Stimulated activated memory B cell treated with anti-CD40 and anti-IgM and Interleukin-4, amounts not matched to agents 10 μg/mL and 1 μg/mL and 100 μg/mL, for 72 hours (primary cell): Measurements from ENCODE around the gene MICB.
A peak's percentile ranks its signal among the peaks of the same experiment; 100 is the strongest.

Experiments used
- ATAC-seq: fragments of 150-1000 bp; cut with Tn5 transposase; 2 replicates; pipeline ENCODE4 v1.10.0; 2021
- H3K27ac Mint-ChIP-seq: one replicate; pipeline ENCODE4 v1.8.0; 2022; ENCODE audit warnings: mild to moderate bottlenecking, mixed read lengths
- H3K27me3 Mint-ChIP-seq: one replicate; pipeline ENCODE4 v1.8.0; 2022; ENCODE audit warnings: mixed read lengths
- H3K36me3 Mint-ChIP-seq: one replicate; pipeline ENCODE4 v1.8.0; 2022; ENCODE audit warnings: mixed read lengths
- H3K4me1 Mint-ChIP-seq: one replicate; pipeline ENCODE4 v1.8.0; 2022; ENCODE audit warnings: mixed read lengths
- H3K4me3 Mint-ChIP-seq: one replicate; pipeline ENCODE4 v1.8.0; 2022; ENCODE audit warnings: mild to moderate bottlenecking, moderate library complexity, mixed read lengths
- H3K9me3 Mint-ChIP-seq: one replicate; pipeline ENCODE4 v1.8.0; 2022; ENCODE audit warnings: mixed read lengths

The MICB gene

GRCh38 chr6:31521835-31522234 is 23.9 kb downstream of the MICB start:
- no peaks in the 10 kb centered on the region for H3K36me3 Mint-ChIP-seq
- no peak overlapping the region for H3K4me3 Mint-ChIP-seq
- ATAC-seq, result no peak
- H3K9me3 Mint-ChIP-seq, result no peaks in the 10 kb centered on the region
- no peaks in the 10 kb centered on the region for H3K4me1 Mint-ChIP-seq
- no peak overlapping the region for H3K27ac Mint-ChIP-seq
- no peaks in the 10 kb centered on the region for H3K27me3 Mint-ChIP-seq

DNA sequence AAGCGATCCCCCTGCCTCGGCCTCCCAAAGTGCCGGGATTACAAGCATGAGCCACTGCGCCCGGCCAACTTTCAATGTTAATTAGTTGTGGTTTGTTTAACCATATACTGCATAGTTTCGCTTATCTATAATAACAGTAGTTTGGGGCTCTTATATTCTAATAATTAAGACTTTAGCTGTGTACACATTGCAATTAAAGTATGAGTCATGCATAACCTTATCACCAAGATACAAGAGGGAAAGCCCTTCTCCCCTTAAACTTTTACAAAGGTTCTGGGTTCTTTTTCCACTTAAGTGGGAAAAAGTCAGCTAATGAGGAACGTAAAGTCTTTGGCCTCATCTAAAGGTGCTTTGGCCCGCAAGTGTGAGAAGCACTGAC is 27.6 kb downstream of the MICB start:
- H3K27me3 Mint-ChIP-seq, result no peaks in the 10 kb centered on the region
- no peak overlapping the region for H3K4me3 Mint-ChIP-seq
- H3K4me1 Mint-ChIP-seq, result no peaks in the 10 kb centered on the region
- H3K36me3 Mint-ChIP-seq, result peaks cover 8% of the 10 kb centered on the region
- ATAC-seq, result no peak
- no peaks in the 10 kb centered on the region for H3K9me3 Mint-ChIP-seq
- H3K27ac Mint-ChIP-seq, result no peak overlapping the region

DNA sequence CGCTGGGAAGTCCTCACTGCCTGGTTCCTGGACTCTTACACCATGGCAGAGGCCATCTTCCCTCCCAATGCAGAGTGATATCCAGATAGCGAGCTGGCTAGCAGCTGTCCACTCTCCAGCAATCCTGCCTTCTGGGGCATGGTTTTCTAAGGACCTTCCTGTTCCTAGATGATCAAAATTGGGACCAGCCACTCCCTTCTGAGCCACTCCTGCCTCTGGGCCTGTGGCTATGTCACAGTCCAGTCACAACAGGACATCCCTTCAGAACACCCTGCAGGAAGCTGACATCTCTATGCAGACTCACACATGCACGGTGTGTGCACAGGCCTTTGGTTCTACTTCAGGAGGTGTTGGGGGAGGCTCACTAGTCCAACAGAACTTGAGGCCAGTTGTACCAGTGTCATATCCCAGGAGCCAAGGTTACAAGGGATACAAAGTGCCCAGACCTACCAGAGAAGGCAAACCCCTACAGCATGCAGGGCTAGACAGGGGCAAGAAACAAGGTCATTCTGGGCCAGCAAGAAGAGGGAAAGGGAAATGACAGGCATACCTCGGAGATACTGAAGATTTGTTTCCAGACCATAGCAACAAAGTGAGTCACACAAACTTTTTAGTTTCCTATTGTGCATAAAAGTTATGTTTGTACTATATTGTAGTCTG is 28.1 kb downstream of the MICB start:
- no peak overlapping the region for H3K4me3 Mint-ChIP-seq
- H3K27ac Mint-ChIP-seq, result no peak overlapping the region
- ATAC-seq, result no peak
- no peaks in the 10 kb centered on the region for H3K27me3 Mint-ChIP-seq
- no peaks in the 10 kb centered on the region for H3K9me3 Mint-ChIP-seq
- H3K36me3 Mint-ChIP-seq, result peaks cover 13% of the 10 kb centered on the region
- no peaks in the 10 kb centered on the region for H3K4me1 Mint-ChIP-seq

DNA sequence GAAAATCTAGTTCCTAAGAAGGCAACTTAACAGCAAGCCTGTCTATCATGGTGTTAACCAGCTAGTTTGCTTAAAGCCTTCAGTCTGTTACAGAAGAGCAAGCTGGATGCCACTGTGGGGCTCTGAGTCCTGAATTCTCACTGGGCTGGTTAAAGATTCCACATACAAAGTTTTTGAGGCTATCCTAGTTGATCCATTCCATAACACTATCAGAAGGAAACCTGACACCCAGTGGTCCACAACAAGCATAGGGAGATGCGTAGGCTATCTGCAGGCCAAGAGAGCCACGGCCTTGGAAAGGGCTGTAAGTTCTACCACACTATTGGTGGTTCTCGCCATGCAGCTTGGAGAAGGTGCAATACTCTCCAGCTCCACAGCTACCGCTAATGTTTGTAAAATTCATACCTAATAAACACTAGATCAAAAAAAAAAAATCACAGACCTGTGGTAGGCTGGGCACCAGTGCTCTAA is 30.4 kb downstream of the MICB start:
- H3K27me3 Mint-ChIP-seq, result no peaks in the 10 kb centered on the region
- peaks cover 9% of the 10 kb centered on the region for H3K4me1 Mint-ChIP-seq
- ATAC-seq, result no peak
- no peak overlapping the region for H3K4me3 Mint-ChIP-seq
- H3K9me3 Mint-ChIP-seq, result no peaks in the 10 kb centered on the region
- peaks cover 26% of the 10 kb centered on the region for H3K36me3 Mint-ChIP-seq
- peak overlapping the region; percentile 40 for H3K27ac Mint-ChIP-seq

GRCh38 chr6:31528821-31529328 is 30.9 kb downstream of the MICB start, which contains the start of gene MCCD1:
MCCD1 (plus strand) TSS chr6:31528962; CDS start chr6:31529015, 53 bp downstream.
- H3K4me3 Mint-ChIP-seq, result no peak within 1 kb of the TSS
- H3K36me3 Mint-ChIP-seq, result peaks cover 29% of the 10 kb centered on the region
- H3K27ac Mint-ChIP-seq, result peak within 1 kb of the TSS; percentile 40
- no peaks in the 10 kb centered on the region for H3K9me3 Mint-ChIP-seq
- ATAC-seq, result peak; percentile 45
- H3K4me1 Mint-ChIP-seq, result peaks cover 9% of the 10 kb centered on the region
- no peaks in the 10 kb centered on the region for H3K27me3 Mint-ChIP-seq

- Mint-ChIP-seq H3K4me3 (no peak overlapping the region), H3K4me1 (peaks cover 9% of the 10 kb centered on the region), H3K27me3 (no peaks in the 10 kb centered on the region), H3K36me3 (peaks cover 34% of the 10 kb centered on the region), H3K27ac (no peak overlapping the region), H3K9me3 (no peaks in the 10 kb centered on the region)
- no peak for ATAC-seq
Observed at GRCh38 chr6:31529329-31530150, 31.6 kb downstream of the MICB start.

GRCh38 chr6:31530659-31531058 is 32.7 kb downstream of the MICB start:
- Mint-ChIP-seq H3K27me3 (no peaks in the 10 kb centered on the region), H3K9me3 (no peaks in the 10 kb centered on the region), H3K36me3 (peaks cover 45% of the 10 kb centered on the region), H3K27ac (no peak overlapping the region), H3K4me1 (peaks cover 9% of the 10 kb centered on the region), H3K4me3 (no peak overlapping the region)
- no peak for ATAC-seq

DNA sequence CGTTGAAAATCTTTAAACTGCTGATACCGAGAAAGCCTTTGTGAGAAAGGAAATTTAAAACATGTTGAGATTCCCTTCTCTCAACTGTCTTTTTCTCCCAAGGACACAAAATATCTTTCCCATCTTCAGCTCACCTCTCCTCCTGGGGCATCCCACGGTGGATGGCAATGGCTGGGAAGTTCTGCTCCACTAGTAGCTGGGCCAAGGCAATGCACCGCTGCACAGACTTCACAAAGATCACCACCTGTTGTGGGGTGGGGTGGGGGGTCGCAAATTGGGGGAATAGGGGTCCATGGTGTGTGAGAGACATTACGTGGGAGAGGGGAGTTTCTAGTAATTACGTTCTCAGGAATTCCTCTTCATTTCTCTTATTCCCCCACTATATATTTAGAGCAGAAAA is 33.2 kb downstream of the MICB start:
- H3K4me3 Mint-ChIP-seq, result no peak overlapping the region
- no peaks in the 10 kb centered on the region for H3K27me3 Mint-ChIP-seq
- H3K4me1 Mint-ChIP-seq, result peaks cover 9% of the 10 kb centered on the region
- no peak for ATAC-seq
- peaks cover 50% of the 10 kb centered on the region for H3K36me3 Mint-ChIP-seq
- no peaks in the 10 kb centered on the region for H3K9me3 Mint-ChIP-seq
- H3K27ac Mint-ChIP-seq, result no peak overlapping the region

DNA sequence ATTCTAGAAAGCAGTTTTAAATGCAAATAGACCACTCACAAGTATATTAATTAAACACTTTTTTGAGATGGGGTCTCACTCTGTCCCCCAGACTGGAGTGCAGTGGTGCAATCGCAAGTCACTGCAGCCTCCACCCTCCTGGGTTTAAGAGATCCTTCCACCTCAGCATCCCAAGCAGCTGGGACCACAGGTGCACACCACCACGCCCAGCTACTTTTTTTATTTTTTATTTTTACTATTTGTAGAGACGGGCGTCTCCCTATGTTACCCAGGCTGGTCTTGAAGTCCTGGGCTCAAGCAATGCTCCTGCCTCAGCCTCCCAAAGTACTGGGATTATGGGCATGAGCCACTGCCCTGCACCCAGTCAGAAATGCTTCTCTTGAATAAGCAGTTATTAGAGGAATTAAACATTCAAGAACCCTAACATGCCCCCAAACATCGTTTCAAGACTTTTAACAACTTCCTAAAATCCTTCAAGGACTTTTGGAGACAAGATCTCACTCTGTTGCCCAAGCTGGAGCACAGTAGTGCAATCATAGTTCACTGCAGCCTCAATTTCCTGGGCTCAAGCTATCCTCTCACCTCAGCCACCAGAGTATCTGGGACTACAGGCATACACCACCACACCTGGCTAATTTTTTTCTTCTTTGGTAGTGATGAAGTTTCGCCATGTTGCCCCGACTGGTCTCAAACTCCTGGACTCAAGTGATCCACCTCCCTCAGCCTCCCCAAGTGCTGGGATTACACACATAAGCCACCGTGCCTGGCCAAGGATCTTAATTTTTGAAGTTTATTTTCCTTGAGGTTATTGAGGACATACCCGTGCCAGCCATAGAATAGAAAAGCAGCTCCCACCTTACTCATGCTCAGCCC is 34.1 kb downstream of the MICB start:
- peaks cover 55% of the 10 kb centered on the region for H3K36me3 Mint-ChIP-seq
- no peak for ATAC-seq
- peaks cover 9% of the 10 kb centered on the region for H3K4me1 Mint-ChIP-seq
- H3K27me3 Mint-ChIP-seq, result no peaks in the 10 kb centered on the region
- no peak overlapping the region for H3K4me3 Mint-ChIP-seq
- H3K27ac Mint-ChIP-seq, result no peak overlapping the region
- no peaks in the 10 kb centered on the region for H3K9me3 Mint-ChIP-seq

- H3K27ac Mint-ChIP-seq, result no peak overlapping the region
- ATAC-seq, result no peak
- H3K4me3 Mint-ChIP-seq, result no peak overlapping the region
- H3K27me3 Mint-ChIP-seq, result no peaks in the 10 kb centered on the region
- peaks cover 60% of the 10 kb centered on the region for H3K36me3 Mint-ChIP-seq
- no peaks in the 10 kb centered on the region for H3K9me3 Mint-ChIP-seq
- peaks cover 14% of the 10 kb centered on the region for H3K4me1 Mint-ChIP-seq
Observed at GRCh38 chr6:31532644-31533454, 34.9 kb downstream of the MICB start.

- H3K4me1 Mint-ChIP-seq, result peaks cover 17% of the 10 kb centered on the region
Observed at GRCh38 chr6:31533455-31533841, 35.5 kb downstream of the MICB start.

GRCh38 chr6:31534011-31534410 is 36.1 kb downstream of the MICB start:
- Mint-ChIP-seq H3K36me3 (peaks cover 69% of the 10 kb centered on the region), H3K4me3 (no peak overlapping the region), H3K27ac (no peak overlapping the region), H3K27me3 (no peaks in the 10 kb centered on the region), H3K9me3 (no peaks in the 10 kb centered on the region), H3K4me1 (peaks cover 23% of the 10 kb centered on the region)
- no peak for ATAC-seq

More at GRCh38 chr6:31533455-31533841, 35.5 kb downstream of the MICB start:
- no peak overlapping the region for H3K4me3 Mint-ChIP-seq
- H3K9me3 Mint-ChIP-seq, result no peaks in the 10 kb centered on the region
- peaks cover 64% of the 10 kb centered on the region for H3K36me3 Mint-ChIP-seq
- no peak overlapping the region for H3K27ac Mint-ChIP-seq
- no peak for ATAC-seq
- no peaks in the 10 kb centered on the region for H3K27me3 Mint-ChIP-seq

GRCh38 chr6:31534521-31535040 is 36.6 kb downstream of the MICB start:
- Mint-ChIP-seq H3K9me3 (no peaks in the 10 kb centered on the region), H3K27me3 (no peaks in the 10 kb centered on the region), H3K4me1 (peaks cover 28% of the 10 kb centered on the region), H3K36me3 (peaks cover 75% of the 10 kb centered on the region), H3K4me3 (no peak overlapping the region), H3K27ac (no peak overlapping the region)
- no peak for ATAC-seq
